Kidney (tissue), 14 donors: ENCODE measurements around the gene DTX3. TPM values are rescaled to one million over a fixed set of nuclear protein-coding genes. Genes with fewer than 3 reads are reported as not detected.
"Not testable (repeated sequence)": the region's sequence is repeated elsewhere in the genome, so short reads cannot be mapped to it uniquely, and the experiment has no call there.

ENCODE experiments used
- DNase-seq, 5 donors: peaks; one replicate each; pipeline ENCODE4 v3.0.0-alpha.2; 2013 to 2020
- FAIRE-seq: peaks from 2 replicates; lab custom pipeline; 2012; peaks lifted over from hg19 to GRCh38; lab: Jason Lieb, UNC
- H3K27ac ChIP-seq, 2 donors: one replicate each; pipeline ENCODE4 v1.7.0; 2013; ENCODE audit warnings: low read depth in 2 of 2, low read length in 2 of 2, inconsistent platforms in 1 of 2
- H3K27me3 ChIP-seq: one replicate; pipeline ENCODE4 v1.7.1; 2013; ENCODE audit warnings: low read length, inconsistent platforms; ENCODE audit not compliant: control insufficient read depth, insufficient read depth
- H3K36me3 ChIP-seq, 3 donors: one replicate each; pipeline versions ENCODE4 v1.7.0 to v1.7.1; 2013; ENCODE audit warnings: low read length in 3 of 3, control low read depth in 1 of 3, inconsistent platforms in 1 of 3; ENCODE audit not compliant: insufficient read depth in 3 of 3, control insufficient read depth in 2 of 3
- H3K4me1 ChIP-seq, 3 donors: one replicate each; pipeline versions ENCODE4 v1.7.0 to v1.7.1; 2013; ENCODE audit warnings: low read length in 3 of 3, inconsistent platforms in 1 of 3, low read depth in 1 of 3; ENCODE audit not compliant: control insufficient read depth in 2 of 3, insufficient read depth in 2 of 3
- H3K4me3 ChIP-seq, 3 donors: one replicate each; pipeline versions ENCODE4 v1.7.0 to v1.8.1; 2013; ENCODE audit warnings: low read length in 3 of 3, control low read depth in 1 of 3, inconsistent platforms in 1 of 3
- H3K9ac ChIP-seq, 3 donors: one replicate each; pipeline versions ENCODE4 v1.7.0 to v1.7.1; 2013; ENCODE audit warnings: low read length in 3 of 3, control low read depth in 1 of 3, inconsistent platforms in 1 of 3
- H3K9me3 ChIP-seq, 3 donors: one replicate each; pipeline versions ENCODE4 v1.7.0 to v1.7.1; 2013; ENCODE audit warnings: low read length in 3 of 3, control low read depth in 1 of 3, inconsistent platforms in 1 of 3; ENCODE audit not compliant: control insufficient read depth in 2 of 3, insufficient read depth in 1 of 3
- CTCF ChIP-seq: IDR thresholded peaks from 3 replicates; pipeline ENCODE4 v1.5.1; 2012; ENCODE audit warnings: mild to moderate bottlenecking, moderate library complexity, borderline replicate concordance; ENCODE audit not compliant: insufficient read depth; ENCODE audit errors: extremely low read depth
- intact Hi-C: fragments of 100-400 bp; cut with DNase I; formaldehyde crosslinking; loops from one replicate; pipeline ENCODE4 v1.11.1; 2022
- polyA plus RNA-seq: library from polyadenylated mRNA; stranded (reverse); fragments of 350-450 nt; fragmentation: Illumina TruSeq; extraction: RNeasy Lipid Tissue Mini Kit (QIAGEN cat#74804); gene quantifications from one replicate; pipeline ENCODE4 v1.2.3, GENCODE V29; 2014; ENCODE audit warnings: low read depth, low replicate concordance; ENCODE audit not compliant: insufficient read depth
- total RNA-seq: library from RNA; stranded (reverse); fragmentation: NEBNext Ultra II Directional; extraction: Animal tissue kit (Norgen Biotek cat#: 25700); gene quantifications from one replicate; pipeline ENCODE4 v1.2.1, GENCODE V29; 2021
- donor health status: control.
- donor health status: control.
- donor health status: control.
- donor health status: control.
- donor health status: control.
- donor health status: DM: yes; HTN: yes; CAD: no.
- donor health status: Normal renal cell carcinoma (clear cell type).

DTX3 gene
- total and polyA plus RNA-seq, 2 donors from 2014 or later, result 34.5 to 41.2 TPM

GRCh38 chr12:57560516-57560915 lies 44.1 kb upstream of the DTX3 start:
- H3K27ac ChIP-seq, result no peak overlapping the region
- no peak for FAIRE-seq
- no peak for DNase-seq
- no peaks in the 10 kb centered on the region for H3K9me3 ChIP-seq
- no peak overlapping the region for H3K4me3 ChIP-seq
- no peaks in the 10 kb centered on the region for H3K27me3 ChIP-seq
- H3K9ac ChIP-seq, result no peak overlapping the region
- no peaks in the 10 kb centered on the region for H3K4me1 ChIP-seq
- TF ChIP-seq CTCF, result no peak
- H3K36me3 ChIP-seq, result no peaks in the 10 kb centered on the region
- intact Hi-C loops, result no loop called here

DNA sequence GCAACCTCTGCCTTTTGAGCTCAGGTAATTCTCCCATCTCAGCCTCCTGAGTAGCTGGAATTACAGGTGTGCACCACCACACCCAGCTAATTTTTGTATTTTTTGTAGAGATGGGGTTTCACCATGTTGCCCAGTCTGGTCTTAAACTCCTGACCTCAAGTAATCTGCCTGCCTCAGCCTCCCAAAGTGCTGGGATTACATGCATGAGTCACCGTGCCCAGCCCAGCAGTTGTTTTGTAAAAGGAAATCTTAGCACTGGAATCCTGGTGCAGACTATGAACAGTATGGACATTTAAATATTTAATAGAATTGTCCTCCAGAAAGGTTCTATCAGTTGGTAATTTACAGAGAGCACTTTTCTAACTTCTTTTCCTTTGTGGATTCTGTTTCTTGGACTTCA lies 43.5 kb upstream of the DTX3 start:
- H3K27me3 ChIP-seq, H3K27ac ChIP-seq, H3K9ac ChIP-seq, H3K36me3 ChIP-seq, DNase-seq, intact Hi-C loops, H3K4me1 ChIP-seq, H3K4me3 ChIP-seq, H3K9me3 ChIP-seq, FAIRE-seq: not testable (repeated sequence)

- H3K9me3 ChIP-seq, result no peaks in the 10 kb centered on the region
- H3K27ac ChIP-seq, result no peak overlapping the region
- intact Hi-C loops, result no loop called here
- H3K4me1 ChIP-seq, result no peaks in the 10 kb centered on the region
- no peaks in the 10 kb centered on the region for H3K27me3 ChIP-seq
- no peak overlapping the region for H3K4me3 ChIP-seq
- H3K9ac ChIP-seq, result no peak overlapping the region
- DNase-seq (no peak), FAIRE-seq (no peak)
- TF ChIP-seq CTCF, result no peak
- no peaks in the 10 kb centered on the region for H3K36me3 ChIP-seq
Measured at GRCh38 chr12:57563358-57563757, 41.3 kb upstream of the DTX3 start.

- no peak for DNase-seq
- FAIRE-seq, result no peak
- no peaks in the 10 kb centered on the region for H3K36me3 ChIP-seq
- no peaks in the 10 kb centered on the region for H3K9me3 ChIP-seq
- H3K27me3 ChIP-seq, result no peaks in the 10 kb centered on the region
- no peak overlapping the region for H3K4me3 ChIP-seq
- H3K27ac ChIP-seq, result no peak overlapping the region
- no peak for TF ChIP-seq CTCF
- H3K4me1 ChIP-seq, result no peaks in the 10 kb centered on the region
- intact Hi-C loops, result no loop called here
- no peak overlapping the region for H3K9ac ChIP-seq
Measured at GRCh38 chr12:57564178-57564740, 40.4 kb upstream of the DTX3 start.
